ENCODE measurements around the gene RAET1L.
"Not testable (repeated sequence)": the region's sequence is repeated elsewhere in the genome, so short reads cannot be mapped to it uniquely, and the experiment has no call there.

Gene RAET1L

GRCh38 chr6:150068151-150068550 lies 42.8 kb upstream of the RAET1L start:
- TF ChIP-seq, protein P1, sequence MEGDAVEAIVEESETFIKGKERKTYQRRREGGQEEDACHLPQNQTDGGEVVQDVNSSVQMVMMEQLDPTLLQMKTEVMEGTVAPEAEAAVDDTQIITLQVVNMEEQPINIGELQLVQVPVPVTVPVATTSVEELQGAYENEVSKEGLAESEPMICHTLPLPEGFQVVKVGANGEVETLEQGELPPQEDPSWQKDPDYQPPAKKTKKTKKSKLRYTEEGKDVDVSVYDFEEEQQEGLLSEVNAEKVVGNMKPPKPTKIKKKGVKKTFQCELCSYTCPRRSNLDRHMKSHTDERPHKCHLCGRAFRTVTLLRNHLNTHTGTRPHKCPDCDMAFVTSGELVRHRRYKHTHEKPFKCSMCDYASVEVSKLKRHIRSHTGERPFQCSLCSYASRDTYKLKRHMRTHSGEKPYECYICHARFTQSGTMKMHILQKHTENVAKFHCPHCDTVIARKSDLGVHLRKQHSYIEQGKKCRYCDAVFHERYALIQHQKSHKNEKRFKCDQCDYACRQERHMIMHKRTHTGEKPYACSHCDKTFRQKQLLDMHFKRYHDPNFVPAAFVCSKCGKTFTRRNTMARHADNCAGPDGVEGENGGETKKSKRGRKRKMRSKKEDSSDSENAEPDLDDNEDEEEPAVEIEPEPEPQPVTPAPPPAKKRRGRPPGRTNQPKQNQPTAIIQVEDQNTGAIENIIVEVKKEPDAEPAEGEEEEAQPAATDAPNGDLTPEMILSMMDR (IDR thresholded peaks at IDR 0.05; ENCODE audit: low read depth, low read length): no peak
- peak overlapping the region; percentile 86 for H3K4me3 ChIP-seq (ENCODE audit: low read depth, low read length)

- no peak overlapping the region for H3K4me3 ChIP-seq (ENCODE audit: low read depth, low read length)
- TF ChIP-seq, protein P1 (IDR thresholded peaks at IDR 0.05; ENCODE audit: low read depth, low read length): no peak
Observed at GRCh38 chr6:150065083-150065482, 39.8 kb upstream of the RAET1L start.

GRCh38 chr6:150063640-150064039 lies 38.3 kb upstream of the RAET1L start:
- TF ChIP-seq, protein P1 (IDR thresholded peaks at IDR 0.05; ENCODE audit: low read depth, low read length): no peak

DNA sequence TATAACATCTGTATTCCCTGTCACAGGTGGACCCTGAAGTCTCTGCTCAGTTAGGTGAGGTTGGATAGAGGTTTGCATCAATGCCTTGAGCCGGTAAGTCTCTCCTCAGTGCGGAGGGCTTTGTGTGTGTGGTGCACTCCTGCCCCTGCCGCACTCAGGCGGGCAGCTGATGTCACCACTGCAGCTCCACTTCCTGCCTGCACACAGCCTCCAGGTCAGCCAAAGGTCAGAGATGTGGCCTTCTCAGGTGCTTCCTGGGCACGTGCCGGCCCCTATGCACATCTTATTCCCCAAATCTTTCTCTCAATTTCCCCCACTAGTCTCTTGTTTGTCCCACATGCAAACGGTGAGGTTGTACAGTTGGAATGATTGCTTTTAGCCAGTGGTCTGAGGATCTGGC lies 34.6 kb upstream of the RAET1L start:
- not testable (repeated sequence) for H3K4me3 ChIP-seq (ENCODE audit: low read depth, low read length)

More at GRCh38 chr6:150063640-150064039, 38.3 kb upstream of the RAET1L start:
- no peak overlapping the region for H3K4me3 ChIP-seq (ENCODE audit: low read depth, low read length)

- TF ChIP-seq, protein P1 (IDR thresholded peaks at IDR 0.05; ENCODE audit: low read depth, low read length): no peak
- H3K4me3 ChIP-seq (ENCODE audit: low read depth, low read length): no peak overlapping the region
Observed at GRCh38 chr6:150058986-150059385, 33.7 kb upstream of the RAET1L start.

- H3K4me3 ChIP-seq (ENCODE audit: low read depth, low read length): no peak overlapping the region
- TF ChIP-seq, protein P1 (IDR thresholded peaks at IDR 0.05; ENCODE audit: low read depth, low read length): no peak
Observed at GRCh38 chr6:150058231-150058792, 33.0 kb upstream of the RAET1L start.

DNA sequence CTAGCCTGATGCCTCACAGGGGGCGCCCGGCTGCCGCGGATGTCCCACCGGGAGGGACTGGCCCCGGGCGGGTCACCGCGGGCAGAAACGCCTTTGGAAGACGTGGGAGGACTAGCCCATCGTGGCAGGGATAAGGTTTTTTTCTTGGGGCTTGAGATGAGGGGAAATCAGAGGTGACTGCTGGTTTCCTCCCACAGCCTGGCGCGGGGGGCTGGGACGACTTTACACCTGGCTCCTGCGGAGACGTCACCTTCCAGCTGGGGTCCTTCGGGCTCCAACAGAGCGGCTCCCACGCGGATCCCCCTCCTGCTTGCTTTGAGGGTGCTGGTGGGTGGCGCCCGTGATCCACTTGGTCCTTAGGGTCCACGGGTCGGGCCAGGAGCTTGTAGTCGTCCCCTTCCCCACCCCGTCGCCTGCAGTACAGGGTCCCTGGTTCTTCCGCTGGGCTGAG lies 32.2 kb upstream of the RAET1L start:
- TF ChIP-seq, protein P1 (IDR thresholded peaks at IDR 0.05; ENCODE audit: low read depth, low read length): no peak
- no peak overlapping the region for H3K4me3 ChIP-seq (ENCODE audit: low read depth, low read length)

DNA sequence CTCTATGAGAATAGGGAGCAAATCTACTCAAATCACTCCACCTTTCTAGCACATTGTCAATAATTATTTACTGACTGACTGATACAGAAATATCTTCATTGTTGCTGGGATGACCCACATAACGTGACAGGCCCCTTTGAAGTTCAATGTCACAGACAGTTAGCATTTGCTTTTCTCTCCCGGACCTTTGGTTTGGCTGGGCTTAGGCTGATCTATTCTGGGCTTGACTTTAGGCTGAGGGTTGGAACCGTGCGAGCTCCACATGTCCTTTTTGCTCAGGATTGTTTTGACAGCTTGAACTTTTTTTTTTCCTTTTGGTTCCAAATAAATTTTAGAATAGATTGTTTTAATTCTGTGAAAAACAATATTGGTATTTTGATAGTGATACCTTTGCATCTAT lies 31.6 kb upstream of the RAET1L start:
- TF ChIP-seq, protein P1 (IDR thresholded peaks at IDR 0.05; ENCODE audit: low read depth, low read length): no peak
- no peak overlapping the region for H3K4me3 ChIP-seq (ENCODE audit: low read depth, low read length)

All from WI38 (cell line).